ENCODE results near the gene RGS7. TPM values are rescaled to one million over a fixed set of nuclear protein-coding genes. Genes with fewer than 3 reads are reported as not detected.
"Not testable (repeated sequence)": the region's sequence is repeated elsewhere in the genome, so short reads cannot be mapped to it uniquely, and the experiment has no call there.

RGS7 gene
- total and polyA plus RNA-seq, 10 donors, result 0.09 to 1.8 (median 0.72) TPM; not detected in 1

- DNase-seq, result no peak
- Histone ChIP-seq H3K36me3 (no peaks in the 10 kb centered on the region), H3K4me1 (peaks cover 0 to 3% (median 0%) of the 10 kb centered on the region in 6 donors), H3K27me3 (replicated peaks in 1 of 7) (no peaks in the 10 kb centered on the region), H3K4me3 (no peak overlapping the region), H3K27ac (no peak overlapping the region), H3K9me3 (peaks cover 0 to 27% (median 19%) of the 10 kb centered on the region in 8 donors)
- no peak for TF ChIP-seq POLR2AphosphoS5 (IDR thresholded peaks at IDR 0.05)
- intact Hi-C loops (cut with DNase I; ENCODE audit: low total_unique reads), result no loop called here
- WGBS, 5 donors, result 24 to 67% (median 59%) methylated on average over 1 of the region's 1 CpG
These were observed 131.3 kb downstream of the RGS7 start for GRCh38 chr1:241225741-241226140.

- H3K4me1 ChIP-seq; H3K36me3 ChIP-seq; DNase-seq; H3K4me3 ChIP-seq; H3K27me3 ChIP-seq (replicated peaks in 1 of 7); intact Hi-C loops (cut with DNase I; ENCODE audit: low total_unique reads); H3K27ac ChIP-seq: not testable (repeated sequence)
- peaks cover 0 to 27% (median 19%) of the 10 kb centered on the region in 8 donors for H3K9me3 ChIP-seq
- WGBS, 5 donors, result 76 to 86% (median 85%) methylated on average over 3 of the region's 3 CpGs
These were observed 132.8 kb downstream of the RGS7 start for GRCh38 chr1:241224189-241224588.

GRCh38 chr1:241222813-241223212 lies 134.2 kb downstream of the RGS7 start:
- peaks cover 0 to 33% (median 19%) of the 10 kb centered on the region in 8 donors for H3K9me3 ChIP-seq
- DNase-seq; H3K4me3 ChIP-seq; H3K27ac ChIP-seq; H3K4me1 ChIP-seq; intact Hi-C loops (cut with DNase I; ENCODE audit: low total_unique reads); H3K36me3 ChIP-seq; H3K27me3 ChIP-seq (replicated peaks in 1 of 7): not testable (repeated sequence)
- WGBS, 5 donors, result 79 to 91% (median 83%) methylated on average over 4 of the region's 4 CpGs

- TF ChIP-seq POLR2A (IDR thresholded peaks at IDR 0.05), result no peak
- no peak for TF ChIP-seq POLR2AphosphoS5 (IDR thresholded peaks at IDR 0.05)
- TF ChIP-seq CTCF (IDR thresholded peaks at IDR 0.05 in 8 of 11, conservative IDR thresholded peaks at IDR 0.05 in 3 of 11), result no peak
- no peaks in the 10 kb centered on the region for H3K36me3 ChIP-seq
- peaks cover 0 to 46% (median 27%) of the 10 kb centered on the region in 8 donors for H3K9me3 ChIP-seq
- no peaks in the 10 kb centered on the region for H3K4me1 ChIP-seq
- WGBS, 5 donors, result 66 to 81% (median 72%) methylated on average over 6 of the region's 6 CpGs
- no peaks in the 10 kb centered on the region for H3K27me3 ChIP-seq (replicated peaks in 1 of 7)
- intact Hi-C loops (cut with DNase I; ENCODE audit: low total_unique reads), result no loop called here
- no peak overlapping the region for H3K4me3 ChIP-seq
- DNase-seq, result no peak
- no peak overlapping the region for H3K27ac ChIP-seq
These were observed 135.7 kb downstream of the RGS7 start for GRCh38 chr1:241221319-241221718.

GRCh38 chr1:241220913-241221312 lies 136.1 kb downstream of the RGS7 start:
- H3K4me3 ChIP-seq; H3K4me1 ChIP-seq; H3K27me3 ChIP-seq (replicated peaks in 1 of 7); intact Hi-C loops (cut with DNase I; ENCODE audit: low total_unique reads); H3K36me3 ChIP-seq; H3K27ac ChIP-seq; DNase-seq: not testable (repeated sequence)
- peaks cover 0 to 46% (median 27%) of the 10 kb centered on the region in 8 donors for H3K9me3 ChIP-seq
- WGBS, 5 donors, result 88 to 97% (median 96%) methylated on average over 1 of the region's 1 CpG

- intact Hi-C loops (cut with DNase I; ENCODE audit: low total_unique reads), result no loop called here
These were observed 137.6 kb downstream of the RGS7 start for GRCh38 chr1:241219449-241219848.

GRCh38 chr1:241217516-241217915 lies 139.5 kb downstream of the RGS7 start:
- H3K27me3 ChIP-seq (replicated peaks in 1 of 7), result no peaks in the 10 kb centered on the region
- no peak for DNase-seq
- TF ChIP-seq CTCF (IDR thresholded peaks at IDR 0.05 in 8 of 11, conservative IDR thresholded peaks at IDR 0.05 in 3 of 11) (no peak), POLR2AphosphoS5 (IDR thresholded peaks at IDR 0.05) (no peak), POLR2A (IDR thresholded peaks at IDR 0.05) (no peak)
- no peak overlapping the region for H3K4me3 ChIP-seq
- WGBS, 5 donors, result 58 to 77% (median 63%) methylated on average over 2 of the region's 2 CpGs
- no peaks in the 10 kb centered on the region for H3K36me3 ChIP-seq
- no peak overlapping the region for H3K27ac ChIP-seq
- intact Hi-C loops (cut with DNase I; ENCODE audit: low total_unique reads), result no loop called here
- H3K9me3 ChIP-seq, result peaks cover 0 to 24% (median 12%) of the 10 kb centered on the region in 8 donors
- no peaks in the 10 kb centered on the region for H3K4me1 ChIP-seq

More at GRCh38 chr1:241219449-241219848, 137.6 kb downstream of the RGS7 start:
- H3K9me3 ChIP-seq, result peaks cover 0 to 43% (median 26%) of the 10 kb centered on the region in 8 donors
- WGBS, 5 donors, result 66 to 81% (median 75%) methylated on average over 2 of the region's 2 CpGs
- DNase-seq, result no peak
- H3K4me1 ChIP-seq, result no peaks in the 10 kb centered on the region
- no peaks in the 10 kb centered on the region for H3K27me3 ChIP-seq (replicated peaks in 1 of 7)
- H3K4me3 ChIP-seq, result no peak overlapping the region
- no peak for TF ChIP-seq POLR2AphosphoS5 (IDR thresholded peaks at IDR 0.05)
- no peaks in the 10 kb centered on the region for H3K36me3 ChIP-seq
- H3K27ac ChIP-seq, result no peak overlapping the region
